H9 (cell line): ENCODE data around the gene FCF1. TPM values are rescaled to one million over a fixed set of nuclear protein-coding genes. Genes with fewer than 3 reads are reported as not detected.

ENCODE experiments used
- DNase-seq: peaks from one replicate; pipeline ENCODE4 v3.0.0-alpha.2; 2017
- H2AFZ ChIP-seq: one replicate; pipeline ENCODE4 v1.6.1; 2013; ENCODE audit warnings: mild to moderate bottlenecking, low read length, control low read depth, moderate library complexity
- H2AK5ac ChIP-seq: 2 replicates; pipeline ENCODE4 v1.6.1; 2013; ENCODE audit warnings: low read length, control low read depth, mixed read lengths; ENCODE audit not compliant: insufficient read length
- H2BK120ac ChIP-seq: one replicate; pipeline ENCODE4 v1.6.1; 2013; ENCODE audit warnings: low read depth, mild to moderate bottlenecking, low read length, control low read depth, inconsistent platforms; ENCODE audit not compliant: poor library complexity, severe bottlenecking
- H2BK12ac ChIP-seq: 2 replicates; pipeline ENCODE4 v1.6.1; 2013; ENCODE audit warnings: low read length, control low read depth, mixed read lengths, low read depth; ENCODE audit not compliant: insufficient read length
- H2BK15ac ChIP-seq: 2 replicates; pipeline ENCODE4 v1.6.1; 2013; ENCODE audit warnings: low read depth, low read length, control low read depth
- H2BK20ac ChIP-seq: one replicate; pipeline ENCODE4 v1.6.1; 2013; ENCODE audit warnings: low read depth, mild to moderate bottlenecking, low read length, control low read depth, inconsistent platforms; ENCODE audit not compliant: poor library complexity, severe bottlenecking
- H2BK5ac ChIP-seq: 2 replicates; pipeline ENCODE4 v1.6.1; 2013; ENCODE audit warnings: low read length, control low read depth, mixed read lengths; ENCODE audit not compliant: insufficient read length
- H3K14ac ChIP-seq: 2 replicates; pipeline ENCODE4 v1.6.1; 2013; ENCODE audit warnings: low read length, control low read depth; ENCODE audit not compliant: insufficient read depth
- H3K18ac ChIP-seq: 2 replicates; pipeline ENCODE4 v1.6.1; 2013; ENCODE audit warnings: low read depth, mild to moderate bottlenecking, mixed read lengths, low read length, control low read depth; ENCODE audit not compliant: insufficient read length
- H3K23ac ChIP-seq: 2 replicates; pipeline ENCODE4 v1.6.1; 2013; ENCODE audit warnings: low read length, control low read depth, mixed read lengths, low read depth; ENCODE audit not compliant: insufficient read length
- H3K23me2 ChIP-seq: 2 replicates; pipeline ENCODE4 v1.6.1; 2013; ENCODE audit warnings: low read depth, mild to moderate bottlenecking, mixed read lengths, low read length, control low read depth; ENCODE audit not compliant: insufficient read length, poor library complexity, severe bottlenecking
- H3K27ac ChIP-seq: 2 replicates; pipeline ENCODE4 v1.5.1; 2013; ENCODE audit warnings: low read length, control low read depth, mixed read lengths, low read depth; ENCODE audit not compliant: insufficient read length
- H3K27me3 ChIP-seq: 2 replicates; pipeline ENCODE4 v1.6.1; 2013; ENCODE audit warnings: low read length, control low read depth, inconsistent platforms; ENCODE audit not compliant: insufficient read depth
- H3K4ac ChIP-seq: 2 replicates; pipeline ENCODE4 v1.6.1; 2013; ENCODE audit warnings: low read depth, mild to moderate bottlenecking, control low read depth, inconsistent platforms, low read length, moderate library complexity
- H3K4me1 ChIP-seq: 2 replicates; pipeline ENCODE4 v1.6.1; 2013; ENCODE audit warnings: low read length, control low read depth, inconsistent platforms; ENCODE audit not compliant: insufficient read depth
- H3K4me2 ChIP-seq: 2 replicates; pipeline ENCODE4 v1.6.1; 2013; ENCODE audit warnings: low read length, control low read depth, mixed read lengths; ENCODE audit not compliant: insufficient read length, insufficient read depth
- H3K56ac ChIP-seq: 2 replicates; pipeline ENCODE4 v1.6.1; 2013; ENCODE audit warnings: low read depth, mild to moderate bottlenecking, mixed read lengths, low read length, control low read depth; ENCODE audit not compliant: insufficient read length
- H3K79me1 ChIP-seq: 2 replicates; pipeline ENCODE4 v1.6.1; 2013; ENCODE audit warnings: low read depth, mild to moderate bottlenecking, moderate library complexity, low read length, control low read depth, inconsistent platforms; ENCODE audit not compliant: insufficient read depth, poor library complexity, severe bottlenecking
- H3K79me2 ChIP-seq: 2 replicates; pipeline ENCODE4 v1.6.1; 2013; ENCODE audit warnings: low read length, control low read depth, inconsistent platforms; ENCODE audit not compliant: insufficient read depth
- H3K9ac ChIP-seq: 2 replicates; pipeline ENCODE4 v1.6.1; 2013; ENCODE audit warnings: low read length, control low read depth, mixed read lengths; ENCODE audit not compliant: insufficient read length; ENCODE audit errors: extremely low read depth
- H3K9me3 ChIP-seq: one replicate; pipeline ENCODE4 v1.6.1; 2013; ENCODE audit warnings: low read depth, low read length, inconsistent platforms; ENCODE audit not compliant: control insufficient read depth
- H3T11ph ChIP-seq: one replicate; pipeline ENCODE4 v1.6.1; 2013; ENCODE audit warnings: mild to moderate bottlenecking, low read length, control low read depth, inconsistent platforms
- H4K20me1 ChIP-seq: one replicate; pipeline ENCODE4 v1.6.1; 2013; ENCODE audit not compliant: control insufficient read depth, insufficient read length, insufficient read depth
- H4K5ac ChIP-seq: 2 replicates; pipeline ENCODE4 v1.6.1; 2013; ENCODE audit warnings: low read depth, mild to moderate bottlenecking, mixed read lengths, low read length, control low read depth; ENCODE audit not compliant: insufficient read length
- H4K8ac ChIP-seq: replicated peaks from 2 replicates; pipeline ENCODE4 v1.6.1; 2013; ENCODE audit warnings: low read length, control low read depth, mixed read lengths, low read depth; ENCODE audit not compliant: insufficient read length
- H4K91ac ChIP-seq: 2 replicates; pipeline ENCODE4 v1.6.1; 2013; ENCODE audit warnings: low read depth, mild to moderate bottlenecking, moderate library complexity, mixed read lengths, low read length, control low read depth; ENCODE audit not compliant: insufficient read length
- H3K27ac Mint-ChIP-seq, 3 experiments: 2 replicates in 2 of 3; 3 replicates in 1 of 3; pipeline ENCODE4 v1.8.0; 2020 to 2021; ENCODE audit warnings: mixed read lengths in 3 of 3, mild to moderate bottlenecking in 1 of 3, moderate library complexity in 1 of 3
- H3K27me3 Mint-ChIP-seq: 2 replicates; pipeline ENCODE4 v1.8.0; 2021; ENCODE audit warnings: low read depth, mild to moderate bottlenecking, moderate library complexity, mixed read lengths
- H3K36me3 Mint-ChIP-seq, 3 experiments: 2 replicates in 2 of 3; 3 replicates in 1 of 3; pipeline ENCODE4 v1.8.0; 2020 to 2021; ENCODE audit warnings: low read depth in 3 of 3, mixed read lengths in 3 of 3; ENCODE audit not compliant: insufficient read depth in 1 of 3
- H3K4me1 Mint-ChIP-seq, 2 experiments: 2 replicates each; pipeline ENCODE4 v1.8.0; 2020; ENCODE audit warnings: mixed read lengths in 2 of 2
- H3K4me3 Mint-ChIP-seq, 2 experiments: 2 replicates in 1 of 2; 3 replicates in 1 of 2; pipeline ENCODE4 v1.8.0; 2020 to 2021; ENCODE audit warnings: mild to moderate bottlenecking in 2 of 2, mixed read lengths in 2 of 2, moderate library complexity in 1 of 2
- H3K9me3 Mint-ChIP-seq, 2 experiments: 2 replicates in 1 of 2; 3 replicates in 1 of 2; pipeline ENCODE4 v1.8.0; 2020; ENCODE audit warnings: mild to moderate bottlenecking in 2 of 2, mixed read lengths in 2 of 2, moderate library complexity in 1 of 2
- CTCF ChIP-seq: fragments of 200-600 bp; sonication (generic); conservative IDR thresholded peaks from 3 replicates; pipeline ENCODE4 v1.8.0; 2021; ENCODE audit warnings: antibody characterized with exemption, mild to moderate bottlenecking
- WGBS: extraction: QIAGEN DNeasy Blood & Tissue Kit; methylation state at CpG from one replicate; pipeline ENCODE4 v1.1.7; 2013; ENCODE audit warnings: missing lambda C conversion rate, low lambda C conversion rate, mixed read lengths; ENCODE audit not compliant: insufficient read length; ENCODE audit errors: extremely low coverage; 5-methylcytosine and 5-hydroxymethylcytosine counted together
- total RNA-seq: library from RNA; stranded (reverse); gene quantifications from 2 replicates; pipeline ENCODE4 v1.2.1, GENCODE V29; 2021

The FCF1 gene
- total RNA-seq, 1 experiment from 2014 or later = 87.7 TPM

- Histone ChIP-seq H3K18ac (no peak overlapping the region), H2BK20ac (no peak overlapping the region), H3K23ac (no peak overlapping the region), H4K5ac (no peak overlapping the region), H3K4me2 (no peak overlapping the region), H3K14ac (no peak overlapping the region), H2AFZ (no peak overlapping the region), H3K4me1 (peaks cover 2% of the 10 kb centered on the region), H2AK5ac (no peak overlapping the region), H3K56ac (no peak overlapping the region), H4K91ac (no peak overlapping the region), H2BK15ac (no peak overlapping the region), H2BK12ac (no peak overlapping the region), H3K9me3 (no peaks in the 10 kb centered on the region), H3K27me3 (no peaks in the 10 kb centered on the region), H3K79me1 (no peaks in the 10 kb centered on the region), H4K20me1 (no peaks in the 10 kb centered on the region), H3K79me2 (no peaks in the 10 kb centered on the region), H2BK5ac (no peak overlapping the region), H2BK120ac (no peak overlapping the region), H4K8ac (no peak overlapping the region), H3K23me2 (no peaks in the 10 kb centered on the region), H3K27ac (no peak overlapping the region), H3K4ac (no peak overlapping the region), H3T11ph (no peak overlapping the region), H3K9ac (no peak overlapping the region)
- no peak for DNase-seq
- Mint-ChIP-seq H3K36me3 (peaks cover 10 to 33% (median 31%) of the 10 kb centered on the region in 3 experiments; a peak in 6 of 7 replicates), H3K4me3 (no peak overlapping the region), H3K4me1 (peaks cover 10 to 12% of the 10 kb centered on the region in 2 experiments; a peak in 3 of 4 replicates), H3K27ac (peak overlapping the region; percentile 56 to 88 (median 76); a peak in 5 of 7 replicates), H3K27me3 (no peaks in the 10 kb centered on the region), H3K9me3 (no peaks in the 10 kb centered on the region)
- WGBS = no CpG with 5 or more reads among the region's 10 CpGs
- no peak for TF ChIP-seq CTCF
Measured at GRCh38 chr14:74682169-74682952, 30.6 kb upstream of the FCF1 start.
